Psoas muscle (tissue), 8 donors: ENCODE data around the gene SDS. TPM values are rescaled to one million over a fixed set of nuclear protein-coding genes. Genes with fewer than 3 reads are reported as not detected.
A peak's percentile ranks its signal among the peaks of the same experiment; 100 is the strongest.

ENCODE experiments used
- ATAC-seq, 4 donors: fragments of 200-7000 bp; cut with Tn5 transposase; one replicate each; pipeline ENCODE4 v1.9.1; 2020; ENCODE audit warnings: moderate library complexity in 3 of 4, mild to moderate bottlenecking in 2 of 4
- DNase-seq, 2 donors: peaks; one replicate each; pipeline ENCODE4 v3.0.0-alpha.2; 2020
- H3K27ac ChIP-seq: fragments of 200-600 bp; one replicate; pipeline ENCODE4 v1.8.0; 2022
- H3K27me3 ChIP-seq, 3 donors: fragments of 200-600 bp in 1 of 3; one replicate each; pipeline versions ENCODE4 v1.6.1 to v1.8.0; 2013 to 2022; ENCODE audit warnings: low read length in 2 of 3, mild to moderate bottlenecking in 2 of 3, moderate library complexity in 1 of 3; ENCODE audit not compliant: insufficient read depth in 3 of 3
- H3K36me3 ChIP-seq, 2 donors: fragments of 200-600 bp in 1 of 2; one replicate each; pipeline versions ENCODE4 v1.6.1 to v1.8.0; 2013 to 2022; ENCODE audit warnings: low read depth in 1 of 2, mild to moderate bottlenecking in 1 of 2, moderate library complexity in 1 of 2; ENCODE audit not compliant: insufficient read depth in 1 of 2
- H3K4me1 ChIP-seq: fragments of 200-600 bp; one replicate; pipeline ENCODE4 v1.8.0; 2022
- H3K4me3 ChIP-seq: fragments of 200-600 bp; one replicate; pipeline ENCODE4 v1.8.0; 2022; ENCODE audit warnings: mild to moderate bottlenecking
- H3K9me3 ChIP-seq: fragments of 200-600 bp; one replicate; pipeline ENCODE4 v1.8.0; 2022
- WGBS, 3 donors: extraction: QIAGEN DNeasy Blood & Tissue Kit; methylation state at CpG; one replicate each; pipeline versions ENCODE4 v1.1.6 to v1.1.7; 2013; 5-methylcytosine and 5-hydroxymethylcytosine counted together
- intact Hi-C, 2 donors: fragments of 100-400 bp; cut with DNase I; formaldehyde crosslinking; loops; one replicate each; pipeline versions ENCODE4 v1.11.0 to v1.14.2; 2022
- polyA plus RNA-seq, 3 donors: library from polyadenylated mRNA; stranded (reverse); fragments of 200-250 nt; gene quantifications; one replicate each; pipeline ENCODE4 v1.2.3, GENCODE V29; 2013
- total RNA-seq, 4 donors: library from RNA; stranded (reverse); fragmentation: NEBNext Ultra II Directional in 2 of 4; extraction: Animal tissue kit (Norgen Biotek cat#: 25700) in 2 of 4; gene quantifications; one replicate each; pipeline versions ENCODE4 v1.2.1 to v1.2.4, GENCODE V29; 2021 to 2023
- TF ChIP-seq, protein P1 (sequence below): fragments of 200-600 bp; IDR thresholded peaks from one replicate; pipeline ENCODE4 v1.8.0; 2022; ENCODE audit warnings: antibody characterized with exemption
- donor health status: healthy with polysubstance abuse.
- donor health status: DM: no; HTN: no; CAD: no; lungs with moderate emphysema.
- donor health status: Bipolar disorder and iron deficiency.
- donor health status: healthy.
- donor health status: DM: yes; HTN: yes; CAD: no.
- donor health status: DM: no; HTN: no; CAD: no.
- donor health status: DM: no; HTN: no; CAD: no.
- donor health status: DM: yes; HTN: yes; CAD: no.

SDS gene
- total and polyA plus RNA-seq, 7 donors = 0.05 to 0.91 (median 0.38) TPM; not detected in 3

DNA sequence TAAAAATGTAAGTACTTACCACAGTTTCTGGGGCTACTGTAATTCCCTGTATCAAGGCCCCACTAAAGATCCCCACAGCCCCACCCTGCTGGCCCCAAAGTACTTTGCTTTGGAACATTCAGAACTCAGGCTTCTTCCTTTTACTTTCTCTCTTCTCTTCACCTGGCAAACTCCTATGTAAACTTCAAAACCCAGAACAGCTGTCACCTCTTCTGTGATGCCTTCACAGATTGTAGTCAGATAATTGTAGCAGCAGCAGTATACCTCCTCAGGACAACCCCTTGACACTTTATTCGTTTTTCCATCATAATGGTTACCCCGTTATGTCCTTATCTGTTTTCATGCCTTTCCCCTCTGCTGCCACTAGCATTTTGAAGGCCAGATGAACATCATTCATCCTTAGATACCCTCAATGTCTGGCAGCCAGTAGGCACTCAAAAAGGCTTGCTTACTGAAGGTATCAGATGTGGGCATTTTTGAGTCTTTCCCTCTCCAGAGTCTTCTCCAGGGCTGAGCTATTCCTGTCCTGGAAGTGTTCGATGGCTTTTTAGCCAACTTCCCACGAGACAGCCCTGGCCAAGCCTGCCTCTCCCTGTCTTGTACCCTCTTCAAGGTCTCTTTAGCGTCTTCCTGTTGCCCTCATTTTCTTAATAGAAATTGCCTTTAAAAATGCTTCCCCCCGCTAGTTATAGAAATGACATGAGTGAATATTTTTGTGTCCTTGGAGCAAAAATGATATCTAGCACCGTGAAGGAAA, 37.9 kb downstream of the SDS start:
- intact Hi-C loops = loop anchor here in 1 of 2 donors (10.0 kb wide), 1 partner anchor 181 kb away; the partner anchor contains the start of genes DDX54 and RITA1
- TF ChIP-seq, protein P1, sequence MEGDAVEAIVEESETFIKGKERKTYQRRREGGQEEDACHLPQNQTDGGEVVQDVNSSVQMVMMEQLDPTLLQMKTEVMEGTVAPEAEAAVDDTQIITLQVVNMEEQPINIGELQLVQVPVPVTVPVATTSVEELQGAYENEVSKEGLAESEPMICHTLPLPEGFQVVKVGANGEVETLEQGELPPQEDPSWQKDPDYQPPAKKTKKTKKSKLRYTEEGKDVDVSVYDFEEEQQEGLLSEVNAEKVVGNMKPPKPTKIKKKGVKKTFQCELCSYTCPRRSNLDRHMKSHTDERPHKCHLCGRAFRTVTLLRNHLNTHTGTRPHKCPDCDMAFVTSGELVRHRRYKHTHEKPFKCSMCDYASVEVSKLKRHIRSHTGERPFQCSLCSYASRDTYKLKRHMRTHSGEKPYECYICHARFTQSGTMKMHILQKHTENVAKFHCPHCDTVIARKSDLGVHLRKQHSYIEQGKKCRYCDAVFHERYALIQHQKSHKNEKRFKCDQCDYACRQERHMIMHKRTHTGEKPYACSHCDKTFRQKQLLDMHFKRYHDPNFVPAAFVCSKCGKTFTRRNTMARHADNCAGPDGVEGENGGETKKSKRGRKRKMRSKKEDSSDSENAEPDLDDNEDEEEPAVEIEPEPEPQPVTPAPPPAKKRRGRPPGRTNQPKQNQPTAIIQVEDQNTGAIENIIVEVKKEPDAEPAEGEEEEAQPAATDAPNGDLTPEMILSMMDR = no peak
- DNase-seq (no peak), ATAC-seq (peak in 2 of 4 donors; percentile 36 to 65)
- Histone ChIP-seq H3K27me3 (no peaks in the 10 kb centered on the region), H3K27ac (peak overlapping the region; percentile 56), H3K4me1 (peaks cover 18% of the 10 kb centered on the region), H3K4me3 (no peak overlapping the region), H3K9me3 (no peaks in the 10 kb centered on the region), H3K36me3 (peaks cover 0 to 16% of the 10 kb centered on the region in 2 donors)
- WGBS, 3 donors = 40 to 59% (median 52%) methylated on average over 7 of the region's 7 CpGs

DNA sequence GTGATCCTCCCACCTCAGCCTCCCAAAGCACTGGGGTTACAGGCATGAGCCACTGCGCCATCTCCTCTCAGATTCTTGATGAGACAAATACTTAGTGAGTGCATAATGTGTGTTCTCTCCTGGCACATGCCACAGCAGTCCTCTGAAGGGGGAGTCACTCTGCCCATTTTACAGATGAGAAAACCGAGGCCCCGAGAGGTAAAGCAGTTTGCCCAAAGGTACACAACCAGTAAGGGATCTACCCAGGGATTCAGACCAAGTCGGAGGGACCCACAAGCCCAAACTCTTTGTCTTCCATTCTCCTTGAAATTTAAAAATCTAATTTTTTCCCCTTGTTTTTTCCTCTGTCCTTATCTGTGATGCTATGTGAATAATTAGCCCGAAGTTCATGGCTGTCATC, 39.0 kb downstream of the SDS start:
- Histone ChIP-seq H3K27ac (no peak overlapping the region), H3K36me3 (peaks cover 0 to 12% of the 10 kb centered on the region in 2 donors), H3K4me3 (no peak overlapping the region), H3K9me3 (no peaks in the 10 kb centered on the region), H3K4me1 (peaks cover 23% of the 10 kb centered on the region), H3K27me3 (no peaks in the 10 kb centered on the region)
- TF ChIP-seq, protein P1 = no peak
- WGBS, 3 donors = 94 to 95% (median 95%) methylated on average over 5 of the region's 5 CpGs
- no peak for ATAC-seq
- no peak for DNase-seq
- intact Hi-C loops = loop anchor here in 1 of 2 donors (10.0 kb wide), 1 partner anchor 180 kb away; the partner anchor contains the start of genes DDX54 and RITA1

DNA sequence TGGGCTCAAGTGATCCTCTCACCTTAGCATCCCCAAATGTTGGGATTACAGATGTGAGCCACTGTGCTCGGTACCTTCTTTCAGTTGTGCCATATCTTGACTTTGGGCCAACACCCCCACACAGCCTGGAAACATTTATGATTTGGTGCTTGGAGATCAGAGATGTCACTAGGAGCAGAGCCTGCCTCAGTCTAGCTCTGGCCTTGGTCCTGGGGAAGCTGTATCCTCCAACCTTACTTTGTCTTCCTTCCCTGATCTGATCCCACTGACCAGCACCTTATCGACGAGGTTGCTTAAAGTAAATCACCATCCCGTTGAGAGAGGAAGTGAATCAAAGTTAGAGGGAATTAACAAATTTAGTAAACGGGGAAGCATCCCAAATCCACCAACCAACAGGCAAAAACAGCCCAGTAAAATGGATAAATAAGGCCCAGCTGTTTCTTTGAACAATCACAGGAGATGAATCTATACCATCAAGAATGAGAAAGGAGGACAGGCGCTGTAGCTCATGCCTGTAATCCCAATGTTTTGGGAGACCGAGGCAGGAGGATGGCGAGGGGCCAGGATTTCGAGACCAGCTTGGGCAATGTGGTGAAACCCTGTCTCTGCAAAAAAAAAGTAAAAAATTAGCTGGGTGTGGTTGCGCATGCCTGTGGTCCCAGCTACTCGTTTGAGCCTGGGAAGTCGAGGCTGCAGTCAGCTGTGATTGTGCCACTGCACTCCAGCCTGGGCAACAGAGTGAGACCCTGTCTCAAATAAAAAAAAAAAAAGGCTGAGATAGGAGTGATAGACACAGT, 41.9 kb downstream of the SDS start:
- ATAC-seq = no peak
- H3K4me1 ChIP-seq = peaks cover 24% of the 10 kb centered on the region
- intact Hi-C loops = loop anchor here in 1 of 2 donors (10.0 kb wide), 1 partner anchor 177 kb away; the partner anchor contains the start of genes DDX54 and RITA1
- DNase-seq = no peak
- no peaks in the 10 kb centered on the region for H3K27me3 ChIP-seq
- no peak overlapping the region for H3K27ac ChIP-seq
- no peak overlapping the region for H3K4me3 ChIP-seq
- WGBS, 3 donors = 55 to 62% (median 56%) methylated on average over 12 of the region's 12 CpGs
- TF ChIP-seq, protein P1 = no peak
- H3K9me3 ChIP-seq = no peaks in the 10 kb centered on the region
- peaks cover 0 to 4% of the 10 kb centered on the region in 2 donors for H3K36me3 ChIP-seq

DNA sequence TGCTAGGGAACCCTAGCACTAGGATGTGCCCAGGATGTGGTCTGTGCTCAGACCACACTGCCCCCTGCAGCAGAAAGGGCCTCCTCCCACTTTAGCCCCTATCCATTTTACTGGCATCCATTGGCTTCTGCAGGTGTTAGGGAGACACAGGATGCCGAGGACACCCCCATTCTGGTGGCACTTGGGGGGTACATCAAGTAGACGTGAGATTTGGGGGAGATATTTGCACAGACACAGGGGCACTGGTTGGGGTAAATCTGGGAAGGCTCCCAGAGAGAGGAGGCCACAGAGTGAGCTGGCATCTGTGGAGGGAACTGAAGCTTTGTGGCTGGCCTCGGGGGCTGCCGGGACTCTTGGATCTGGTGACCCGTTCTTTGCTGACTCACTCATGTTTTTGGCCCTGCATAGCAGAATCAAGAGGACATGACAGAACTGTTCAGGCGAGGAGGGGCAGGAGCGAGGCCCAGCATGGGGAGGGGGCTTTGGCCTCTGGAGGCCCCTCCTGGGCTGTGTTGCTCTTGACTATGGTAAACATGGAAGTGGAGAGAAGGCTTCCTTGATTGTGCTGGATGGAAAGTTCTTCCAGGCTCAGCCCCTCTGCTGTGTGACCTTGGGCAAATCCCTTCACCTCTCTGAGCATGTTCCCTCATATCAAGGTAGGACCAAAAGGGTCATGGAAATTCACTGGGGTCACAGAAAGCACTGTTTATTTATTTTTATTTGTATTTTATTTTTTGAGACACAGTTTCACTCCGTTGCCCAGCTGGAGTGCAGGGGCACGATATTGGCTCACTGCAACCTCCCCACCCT, 43.5 kb downstream of the SDS start:
- DNase-seq = peak in 1 of 2 donors; percentile 42
- H3K4me1 ChIP-seq = peaks cover 14% of the 10 kb centered on the region
- H3K27ac ChIP-seq = peak overlapping the region; percentile 89
- 61 to 72% (median 63%) methylated on average over 9 of the region's 9 CpGs for WGBS, 3 donors
- no peaks in the 10 kb centered on the region for H3K9me3 ChIP-seq
- H3K36me3 ChIP-seq = peaks cover 0 to 4% of the 10 kb centered on the region in 2 donors
- TF ChIP-seq, protein P1 = no peak
- peak overlapping the region; percentile 94 for H3K4me3 ChIP-seq
- intact Hi-C loops = loop anchor here in 1 of 2 donors (10.0 kb wide), 1 partner anchor 175 kb away; the partner anchor contains the start of genes DDX54 and RITA1
- no peak for ATAC-seq
- H3K27me3 ChIP-seq = no peaks in the 10 kb centered on the region
